ENCODE results near the gene CRABP2. TPM values are rescaled to one million over a fixed set of nuclear protein-coding genes. Genes with fewer than 3 reads are reported as not detected.

CRABP2 gene
- total and polyA plus RNA-seq, 2 of the 13 experiments (the other 11 are each of a cell fraction or from before 2014, with no cell fraction given) = 0.40 to 0.60 TPM

DNA sequence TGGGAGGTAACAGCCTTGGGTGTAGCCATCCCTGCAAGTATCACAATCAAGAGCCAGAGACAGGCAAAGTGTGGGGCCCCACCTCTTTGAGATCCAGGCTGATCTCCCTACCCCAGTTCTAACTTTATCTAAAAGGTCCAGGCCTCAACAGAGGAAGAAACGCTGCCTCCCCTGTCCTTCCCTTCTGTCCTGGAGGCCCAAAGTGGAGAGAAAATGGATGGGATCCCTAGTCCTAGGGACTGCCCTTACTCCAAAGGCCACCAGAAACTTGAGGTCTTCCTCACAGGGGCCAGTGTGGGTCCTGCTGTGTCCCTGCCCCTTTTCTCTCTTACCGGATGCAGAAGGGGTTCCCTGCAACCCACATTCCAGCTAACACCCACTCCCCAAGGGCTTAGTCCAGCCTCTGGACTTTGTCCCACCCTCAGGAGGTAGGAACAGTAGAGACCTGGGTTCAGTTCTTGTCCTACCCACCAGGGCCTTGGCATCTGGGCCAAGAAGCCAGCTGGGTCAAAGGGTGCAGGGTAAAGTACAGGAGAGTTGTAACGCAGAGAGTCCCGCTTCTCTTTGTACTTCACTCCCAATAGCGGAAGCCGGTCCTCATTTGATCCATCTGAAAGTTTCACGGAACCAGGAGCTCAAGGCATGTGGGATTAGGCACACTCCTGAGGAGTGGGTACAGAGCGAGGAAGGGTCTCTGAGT, 44.2 kb upstream of the CRABP2 start (continued):
- TF ChIP-seq, protein P1, sequence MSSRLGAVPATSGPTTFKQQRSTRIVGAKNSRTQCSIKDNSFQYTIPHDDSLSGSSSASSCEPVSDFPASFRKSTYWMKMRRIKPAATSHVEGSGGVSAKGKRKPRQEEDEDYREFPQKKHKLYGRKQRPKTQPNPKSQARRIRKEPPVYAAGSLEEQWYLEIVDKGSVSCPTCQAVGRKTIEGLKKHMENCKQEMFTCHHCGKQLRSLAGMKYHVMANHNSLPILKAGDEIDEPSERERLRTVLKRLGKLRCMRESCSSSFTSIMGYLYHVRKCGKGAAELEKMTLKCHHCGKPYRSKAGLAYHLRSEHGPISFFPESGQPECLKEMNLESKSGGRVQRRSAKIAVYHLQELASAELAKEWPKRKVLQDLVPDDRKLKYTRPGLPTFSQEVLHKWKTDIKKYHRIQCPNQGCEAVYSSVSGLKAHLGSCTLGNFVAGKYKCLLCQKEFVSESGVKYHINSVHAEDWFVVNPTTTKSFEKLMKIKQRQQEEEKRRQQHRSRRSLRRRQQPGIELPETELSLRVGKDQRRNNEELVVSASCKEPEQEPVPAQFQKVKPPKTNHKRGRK (CRISPR knock-in tag; IDR thresholded peaks at IDR 0.05) = no peak
- no peak for TF ChIP-seq KAT8 (CRISPR knock-in tag; IDR thresholded peaks at IDR 0.05)
- no peak for TF ChIP-seq CENPX (CRISPR knock-in tag; IDR thresholded peaks at IDR 0.05)
- TF ChIP-seq, protein P2, sequence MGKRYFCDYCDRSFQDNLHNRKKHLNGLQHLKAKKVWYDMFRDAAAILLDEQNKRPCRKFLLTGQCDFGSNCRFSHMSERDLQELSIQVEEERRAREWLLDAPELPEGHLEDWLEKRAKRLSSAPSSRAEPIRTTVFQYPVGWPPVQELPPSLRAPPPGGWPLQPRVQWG (CRISPR knock-in tag; IDR thresholded peaks at IDR 0.05; ENCODE audit: borderline replicate concordance, low read depth) = no peak
- TF ChIP-seq, protein P3, sequence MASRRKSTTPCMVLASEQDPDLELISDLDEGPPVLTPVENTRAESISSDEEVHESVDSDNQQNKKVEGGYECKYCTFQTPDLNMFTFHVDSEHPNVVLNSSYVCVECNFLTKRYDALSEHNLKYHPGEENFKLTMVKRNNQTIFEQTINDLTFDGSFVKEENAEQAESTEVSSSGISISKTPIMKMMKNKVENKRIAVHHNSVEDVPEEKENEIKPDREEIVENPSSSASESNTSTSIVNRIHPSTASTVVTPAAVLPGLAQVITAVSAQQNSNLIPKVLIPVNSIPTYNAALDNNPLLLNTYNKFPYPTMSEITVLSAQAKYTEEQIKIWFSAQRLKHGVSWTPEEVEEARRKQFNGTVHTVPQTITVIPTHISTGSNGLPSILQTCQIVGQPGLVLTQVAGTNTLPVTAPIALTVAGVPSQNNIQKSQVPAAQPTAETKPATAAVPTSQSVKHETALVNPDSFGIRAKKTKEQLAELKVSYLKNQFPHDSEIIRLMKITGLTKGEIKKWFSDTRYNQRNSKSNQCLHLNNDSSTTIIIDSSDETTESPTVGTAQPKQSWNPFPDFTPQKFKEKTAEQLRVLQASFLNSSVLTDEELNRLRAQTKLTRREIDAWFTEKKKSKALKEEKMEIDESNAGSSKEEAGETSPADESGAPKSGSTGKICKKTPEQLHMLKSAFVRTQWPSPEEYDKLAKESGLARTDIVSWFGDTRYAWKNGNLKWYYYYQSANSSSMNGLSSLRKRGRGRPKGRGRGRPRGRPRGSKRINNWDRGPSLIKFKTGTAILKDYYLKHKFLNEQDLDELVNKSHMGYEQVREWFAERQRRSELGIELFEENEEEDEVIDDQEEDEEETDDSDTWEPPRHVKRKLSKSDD (CRISPR knock-in tag; IDR thresholded peaks at IDR 0.05; ENCODE audit: low read depth) = no peak
- TF ChIP-seq, protein P4, sequence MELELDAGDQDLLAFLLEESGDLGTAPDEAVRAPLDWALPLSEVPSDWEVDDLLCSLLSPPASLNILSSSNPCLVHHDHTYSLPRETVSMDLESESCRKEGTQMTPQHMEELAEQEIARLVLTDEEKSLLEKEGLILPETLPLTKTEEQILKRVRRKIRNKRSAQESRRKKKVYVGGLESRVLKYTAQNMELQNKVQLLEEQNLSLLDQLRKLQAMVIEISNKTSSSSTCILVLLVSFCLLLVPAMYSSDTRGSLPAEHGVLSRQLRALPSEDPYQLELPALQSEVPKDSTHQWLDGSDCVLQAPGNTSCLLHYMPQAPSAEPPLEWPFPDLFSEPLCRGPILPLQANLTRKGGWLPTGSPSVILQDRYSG (CRISPR knock-in tag; IDR thresholded peaks at IDR 0.05) = no peak
- TF ChIP-seq TMF1 (CRISPR knock-in tag; IDR thresholded peaks at IDR 0.05; ENCODE audit: low read depth) = no peak
- TF ChIP-seq, protein P5, sequence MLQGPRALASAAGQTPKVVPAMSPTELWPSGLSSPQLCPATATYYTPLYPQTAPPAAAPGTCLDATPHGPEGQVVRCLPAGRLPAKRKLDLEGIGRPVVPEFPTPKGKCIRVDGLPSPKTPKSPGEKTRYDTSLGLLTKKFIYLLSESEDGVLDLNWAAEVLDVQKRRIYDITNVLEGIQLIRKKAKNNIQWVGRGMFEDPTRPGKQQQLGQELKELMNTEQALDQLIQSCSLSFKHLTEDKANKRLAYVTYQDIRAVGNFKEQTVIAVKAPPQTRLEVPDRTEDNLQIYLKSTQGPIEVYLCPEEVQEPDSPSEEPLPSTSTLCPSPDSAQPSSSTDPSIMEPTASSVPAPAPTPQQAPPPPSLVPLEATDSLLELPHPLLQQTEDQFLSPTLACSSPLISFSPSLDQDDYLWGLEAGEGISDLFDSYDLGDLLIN (CRISPR knock-in tag; IDR thresholded peaks at IDR 0.05; ENCODE audit: borderline replicate concordance) = no peak
- TF ChIP-seq NCOR1 (IDR thresholded peaks at IDR 0.05; ENCODE audit: borderline replicate concordance, low read length) = no peak
- TF ChIP-seq ZFP36 (IDR thresholded peaks at IDR 0.05; ENCODE audit: borderline replicate concordance, low read depth, low read length, partially characterized antibody) = no peak
- TF ChIP-seq ZEB1 (IDR thresholded peaks at IDR 0.05; ENCODE audit: insufficient replicate concordance, low read depth) = no peak
- no peak for TF ChIP-seq HNRNPH1 (optimal IDR thresholded peaks at IDR 0.05; ENCODE audit: low read depth, low read length)
- no peak for TF ChIP-seq MIXL1 (CRISPR knock-in tag; IDR thresholded peaks at IDR 0.05)
- TF ChIP-seq THYN1 (CRISPR knock-in tag; IDR thresholded peaks at IDR 0.05; ENCODE audit: borderline replicate concordance, low read depth) = no peak
- TF ChIP-seq, protein P6, sequence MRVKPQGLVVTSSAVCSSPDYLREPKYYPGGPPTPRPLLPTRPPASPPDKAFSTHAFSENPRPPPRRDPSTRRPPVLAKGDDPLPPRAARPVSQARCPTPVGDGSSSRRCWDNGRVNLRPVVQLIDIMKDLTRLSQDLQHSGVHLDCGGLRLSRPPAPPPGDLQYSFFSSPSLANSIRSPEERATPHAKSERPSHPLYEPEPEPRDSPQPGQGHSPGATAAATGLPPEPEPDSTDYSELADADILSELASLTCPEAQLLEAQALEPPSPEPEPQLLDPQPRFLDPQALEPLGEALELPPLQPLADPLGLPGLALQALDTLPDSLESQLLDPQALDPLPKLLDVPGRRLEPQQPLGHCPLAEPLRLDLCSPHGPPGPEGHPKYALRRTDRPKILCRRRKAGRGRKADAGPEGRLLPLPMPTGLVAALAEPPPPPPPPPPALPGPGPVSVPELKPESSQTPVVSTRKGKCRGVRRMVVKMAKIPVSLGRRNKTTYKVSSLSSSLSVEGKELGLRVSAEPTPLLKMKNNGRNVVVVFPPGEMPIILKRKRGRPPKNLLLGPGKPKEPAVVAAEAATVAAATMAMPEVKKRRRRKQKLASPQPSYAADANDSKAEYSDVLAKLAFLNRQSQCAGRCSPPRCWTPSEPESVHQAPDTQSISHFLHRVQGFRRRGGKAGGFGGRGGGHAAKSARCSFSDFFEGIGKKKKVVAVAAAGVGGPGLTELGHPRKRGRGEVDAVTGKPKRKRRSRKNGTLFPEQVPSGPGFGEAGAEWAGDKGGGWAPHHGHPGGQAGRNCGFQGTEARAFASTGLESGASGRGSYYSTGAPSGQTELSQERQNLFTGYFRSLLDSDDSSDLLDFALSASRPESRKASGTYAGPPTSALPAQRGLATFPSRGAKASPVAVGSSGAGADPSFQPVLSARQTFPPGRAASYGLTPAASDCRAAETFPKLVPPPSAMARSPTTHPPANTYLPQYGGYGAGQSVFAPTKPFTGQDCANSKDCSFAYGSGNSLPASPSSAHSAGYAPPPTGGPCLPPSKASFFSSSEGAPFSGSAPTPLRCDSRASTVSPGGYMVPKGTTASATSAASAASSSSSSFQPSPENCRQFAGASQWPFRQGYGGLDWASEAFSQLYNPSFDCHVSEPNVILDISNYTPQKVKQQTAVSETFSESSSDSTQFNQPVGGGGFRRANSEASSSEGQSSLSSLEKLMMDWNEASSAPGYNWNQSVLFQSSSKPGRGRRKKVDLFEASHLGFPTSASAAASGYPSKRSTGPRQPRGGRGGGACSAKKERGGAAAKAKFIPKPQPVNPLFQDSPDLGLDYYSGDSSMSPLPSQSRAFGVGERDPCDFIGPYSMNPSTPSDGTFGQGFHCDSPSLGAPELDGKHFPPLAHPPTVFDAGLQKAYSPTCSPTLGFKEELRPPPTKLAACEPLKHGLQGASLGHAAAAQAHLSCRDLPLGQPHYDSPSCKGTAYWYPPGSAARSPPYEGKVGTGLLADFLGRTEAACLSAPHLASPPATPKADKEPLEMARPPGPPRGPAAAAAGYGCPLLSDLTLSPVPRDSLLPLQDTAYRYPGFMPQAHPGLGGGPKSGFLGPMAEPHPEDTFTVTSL (CRISPR knock-in tag; IDR thresholded peaks at IDR 0.05; ENCODE audit: borderline replicate concordance) = no peak
- no peak for TF ChIP-seq RBM22 (optimal IDR thresholded peaks at IDR 0.05; ENCODE audit: low read length)
